GM18861 (cell line): ENCODE data around the gene RHBDD2.

Experiments used
- ATAC-seq: cut with Tn5 transposase; IDR thresholded peaks from one replicate; pipeline ENCODE4 v1.9.1; 2021; ENCODE audit not compliant: unreplicated experiment

RHBDD2 gene

DNA sequence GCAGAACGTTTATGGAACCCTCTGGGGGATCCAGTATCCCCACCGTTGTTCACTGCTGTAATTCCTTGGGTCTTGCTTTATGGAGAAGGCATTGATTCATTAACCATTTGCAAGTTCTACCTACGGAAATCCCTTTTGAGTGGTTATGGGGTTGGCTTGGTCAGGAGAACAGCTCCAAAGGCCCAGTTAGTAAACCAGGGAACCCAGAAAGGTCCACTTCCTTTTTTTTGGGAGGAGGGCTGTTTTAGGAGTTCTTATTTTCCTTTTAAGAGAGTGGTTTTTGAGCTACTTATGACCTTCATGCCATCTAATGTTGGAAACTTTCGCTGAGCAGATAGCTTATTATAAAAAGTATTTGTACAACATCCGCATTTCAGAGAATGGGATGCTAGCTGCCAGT lies 37.4 kb downstream of the RHBDD2 start:
- ATAC-seq, result no peak

DNA sequence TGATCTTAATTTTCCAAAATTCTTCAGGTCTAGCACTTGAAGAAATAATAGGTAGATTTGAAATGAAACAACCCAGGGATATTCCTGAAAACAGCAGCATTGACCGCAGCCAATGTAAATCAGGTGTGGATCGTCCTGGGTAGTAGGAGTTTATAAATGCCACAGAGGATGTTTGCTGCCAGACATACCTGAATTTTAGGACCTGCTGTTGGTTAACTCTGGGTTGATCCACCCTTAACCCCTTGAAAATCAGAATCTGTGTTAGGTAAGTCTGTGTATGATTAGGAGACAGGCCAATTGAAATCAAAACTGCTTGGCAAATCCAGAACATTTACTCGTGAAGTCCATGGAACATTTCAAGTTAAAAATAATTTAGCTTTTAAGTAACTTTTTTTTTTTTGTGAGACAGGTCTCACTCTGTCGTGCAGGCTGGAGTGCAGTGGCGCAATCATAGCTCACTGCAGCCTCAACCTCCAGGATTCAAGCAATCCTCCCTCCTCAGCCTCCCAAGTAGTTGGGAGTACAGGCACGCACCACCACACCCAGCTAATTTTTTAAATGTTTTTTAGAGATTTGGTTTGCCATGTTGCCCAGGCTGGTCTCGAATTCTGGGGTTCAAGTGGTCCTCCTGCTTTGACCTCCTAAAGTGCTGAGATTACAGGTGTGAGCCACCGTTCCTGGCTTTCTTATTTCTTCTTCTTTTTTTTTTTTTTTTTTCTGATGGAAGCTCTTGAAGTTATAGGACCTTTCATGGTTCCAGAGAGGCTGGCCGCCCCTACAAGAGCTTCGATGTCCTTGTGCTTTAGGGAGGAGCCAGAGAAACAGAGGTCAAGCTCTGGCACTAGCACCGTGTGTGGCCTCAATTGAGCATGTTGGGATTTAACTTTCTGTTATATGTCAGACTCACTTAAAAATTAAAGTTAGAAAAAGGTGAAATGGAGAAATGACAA lies 38.1 kb downstream of the RHBDD2 start:
- no peak for ATAC-seq

DNA sequence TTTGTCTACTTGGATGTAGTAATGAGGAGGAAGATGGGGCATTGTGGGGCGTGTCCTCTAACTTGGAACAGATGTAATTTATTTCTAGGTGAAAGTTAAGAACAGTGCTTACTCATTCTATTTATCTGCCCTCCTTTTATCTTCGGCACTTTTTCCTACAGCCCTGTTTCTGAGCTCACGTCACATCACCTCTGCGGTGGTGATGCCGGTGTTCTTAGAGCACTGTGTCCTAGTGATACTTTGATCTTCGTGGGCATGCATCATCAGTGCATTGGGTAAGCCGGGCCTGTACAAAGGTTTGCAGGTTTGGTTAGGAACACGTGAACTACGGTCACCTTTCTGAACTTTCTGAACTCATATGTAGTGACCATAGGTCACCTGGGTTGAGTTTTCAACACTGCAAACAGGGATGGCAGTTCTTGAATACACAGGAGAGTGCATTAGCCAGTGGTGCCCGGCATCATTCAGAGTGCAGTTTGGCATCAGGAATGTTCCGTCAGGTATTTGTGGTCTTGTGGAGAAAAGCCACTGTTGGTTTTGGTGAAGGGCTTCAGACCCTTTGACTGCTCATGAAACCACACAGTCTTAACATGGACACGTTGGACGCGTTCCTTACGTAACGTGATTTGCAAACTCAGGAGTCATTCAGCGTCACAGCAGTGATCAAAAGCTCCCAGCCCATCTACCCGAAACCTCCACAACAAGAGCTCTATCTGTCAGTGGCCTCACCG lies 41.8 kb downstream of the RHBDD2 start:
- no peak for ATAC-seq

DNA sequence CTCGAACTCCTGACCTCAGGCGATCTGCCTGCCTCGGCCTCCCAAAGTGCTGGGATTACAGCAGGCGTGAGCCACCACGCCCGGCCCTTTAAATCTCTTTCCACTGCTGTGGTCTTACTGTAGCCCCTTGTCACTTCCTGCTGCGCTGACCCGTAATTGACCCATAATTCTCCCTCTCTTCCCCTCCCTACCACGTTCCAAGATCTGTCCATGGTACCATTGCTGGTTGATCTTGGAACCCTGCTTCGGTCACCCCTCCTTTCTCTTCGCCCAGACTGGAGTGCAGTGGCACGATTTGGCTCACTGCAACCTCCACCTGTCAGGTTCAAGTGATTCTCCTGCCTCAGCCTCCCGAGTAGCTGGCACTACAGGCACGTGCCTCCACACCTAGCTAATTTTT lies 42.6 kb downstream of the RHBDD2 start:
- no peak for ATAC-seq

DNA sequence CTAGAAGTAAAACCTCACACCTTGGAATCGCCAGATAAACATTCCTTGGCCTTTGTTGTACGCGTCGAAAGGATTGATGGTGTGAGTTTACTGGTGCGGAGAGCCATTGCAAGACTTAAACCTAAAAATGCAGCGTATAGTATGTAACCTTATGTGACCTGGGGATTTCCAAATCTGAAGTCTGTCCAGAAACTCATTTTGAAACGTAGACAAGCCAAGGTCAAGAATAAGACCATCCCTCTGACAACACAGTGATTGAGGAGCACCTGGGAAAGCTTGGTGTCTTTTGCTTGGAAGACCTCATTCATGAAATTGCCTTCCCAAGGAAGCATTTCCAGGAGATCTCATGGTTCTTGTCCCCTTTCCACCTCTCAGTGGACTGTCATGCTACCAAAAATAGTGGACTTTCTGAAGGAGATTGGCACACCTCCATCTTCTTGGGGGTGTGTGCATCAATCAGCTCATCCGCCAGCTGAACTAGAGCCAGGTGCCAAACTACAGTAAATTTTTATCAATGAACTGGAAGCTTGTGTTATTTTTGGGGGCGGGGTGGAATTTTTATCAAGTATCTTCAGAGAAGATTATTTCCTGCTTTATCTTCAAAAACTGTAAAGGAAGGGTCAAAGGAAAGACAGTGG lies 44.3 kb downstream of the RHBDD2 start:
- ATAC-seq, result no peak

DNA sequence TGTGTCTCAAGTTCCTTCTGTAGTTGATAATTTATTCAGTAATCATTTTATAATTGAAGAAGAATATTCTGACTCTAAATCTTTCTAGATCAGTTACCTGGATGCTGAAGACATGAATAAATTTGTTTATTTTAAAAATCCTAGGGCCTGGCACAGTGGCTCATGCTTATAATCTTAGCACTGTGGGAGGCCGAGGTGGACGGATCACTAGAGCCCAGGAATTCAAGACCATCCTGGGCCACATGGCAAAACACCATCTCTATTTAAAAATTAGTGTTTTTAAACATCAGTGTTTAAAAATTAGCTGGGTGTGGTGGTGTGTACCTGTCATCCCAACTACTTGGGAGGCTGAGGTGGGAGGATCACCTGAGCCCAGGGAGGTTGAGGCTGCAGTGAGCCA lies 45.4 kb downstream of the RHBDD2 start:
- ATAC-seq, result no peak

DNA sequence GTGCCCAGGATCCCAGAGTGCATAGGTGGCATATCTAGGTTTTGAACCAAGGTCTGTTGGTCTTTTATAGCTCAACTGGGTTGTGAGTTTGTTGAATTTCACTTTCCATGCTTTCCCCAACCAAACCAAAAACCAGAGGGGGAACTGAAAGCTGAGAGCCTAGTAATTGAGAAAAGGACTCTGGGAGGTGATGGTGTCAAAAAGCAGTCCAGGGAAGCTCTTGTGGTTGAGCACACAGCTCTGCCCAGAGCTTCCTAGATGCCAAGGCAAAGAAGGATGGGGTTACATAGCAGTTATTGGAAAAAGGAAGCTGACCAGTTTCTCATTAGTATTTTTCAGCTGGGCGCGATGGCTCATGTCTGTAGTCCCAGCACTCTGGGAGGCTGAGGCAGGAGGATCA lies 46.1 kb downstream of the RHBDD2 start:
- ATAC-seq, result no peak

DNA sequence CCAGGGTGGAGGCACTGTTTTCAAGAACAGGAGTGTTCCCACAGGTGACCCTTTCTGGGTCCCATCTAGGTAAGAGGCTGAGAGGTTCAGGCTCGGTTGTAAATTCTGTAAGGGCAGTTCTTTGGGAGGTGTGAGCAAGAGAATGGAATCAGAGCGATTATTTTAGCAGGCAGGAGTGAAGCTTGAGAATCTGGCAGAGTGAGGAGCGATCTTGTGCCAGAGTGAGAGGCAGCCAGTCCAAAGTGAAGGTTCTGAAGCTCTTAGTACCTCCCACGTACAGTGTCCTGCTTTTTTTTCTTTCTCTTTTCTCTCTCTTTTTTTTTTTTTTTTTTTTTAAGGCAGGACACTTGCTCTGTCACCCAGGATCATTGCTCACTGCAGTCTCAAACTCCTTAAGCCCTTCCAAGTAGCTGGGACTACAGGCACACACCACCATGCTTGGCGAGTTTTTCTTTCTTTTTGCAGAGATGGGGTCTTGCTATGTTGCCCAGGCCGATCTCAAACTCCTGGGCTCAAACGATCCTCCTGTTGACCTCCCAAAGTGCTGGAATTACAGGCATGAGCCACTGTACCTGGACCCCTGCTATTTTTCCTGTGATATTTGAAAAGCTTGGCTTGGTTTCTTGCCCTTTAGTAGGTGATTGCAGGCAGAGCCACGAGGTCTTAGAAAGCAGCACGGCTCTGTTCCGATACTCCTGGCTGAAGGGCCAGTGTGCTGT lies 47.0 kb downstream of the RHBDD2 start:
- no peak for ATAC-seq

DNA sequence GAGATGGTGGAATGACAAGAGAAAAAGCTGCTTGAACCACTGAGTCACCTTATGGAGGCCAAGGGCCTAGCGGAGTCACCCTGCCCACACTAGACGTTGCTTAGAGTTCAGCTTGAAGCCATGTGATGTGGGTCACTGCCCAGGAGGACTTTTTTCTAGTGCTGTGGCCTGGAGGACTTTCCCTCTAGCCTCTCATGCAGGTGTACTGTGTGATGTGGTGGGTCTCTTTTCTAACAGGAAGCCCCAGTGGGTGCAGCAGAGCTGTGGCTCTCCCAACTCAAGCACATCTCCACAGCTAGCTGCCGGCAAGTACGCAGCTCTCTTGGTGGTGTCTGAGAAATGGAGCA lies 49.7 kb downstream of the RHBDD2 start:
- ATAC-seq, result no peak

DNA sequence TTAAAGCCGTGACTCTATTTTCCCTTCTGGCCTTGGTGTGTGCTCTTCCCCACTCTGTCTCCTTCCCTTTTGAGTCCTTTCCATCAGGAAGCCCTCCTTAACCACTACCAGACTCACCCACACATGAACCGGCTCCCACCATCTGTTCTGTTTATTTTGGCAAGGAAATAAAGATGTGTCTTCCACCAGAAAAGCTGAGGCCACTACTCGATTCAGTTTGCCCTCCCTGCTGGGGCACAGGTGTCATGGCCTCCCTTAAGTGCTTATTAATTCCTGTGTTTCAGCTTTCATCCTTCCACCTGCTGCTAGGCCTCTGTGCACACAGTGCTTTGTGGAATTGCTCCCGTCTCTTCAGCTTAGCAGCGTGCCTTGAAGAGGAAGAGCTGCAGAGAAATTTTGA lies 52.8 kb downstream of the RHBDD2 start:
- ATAC-seq, result no peak

DNA sequence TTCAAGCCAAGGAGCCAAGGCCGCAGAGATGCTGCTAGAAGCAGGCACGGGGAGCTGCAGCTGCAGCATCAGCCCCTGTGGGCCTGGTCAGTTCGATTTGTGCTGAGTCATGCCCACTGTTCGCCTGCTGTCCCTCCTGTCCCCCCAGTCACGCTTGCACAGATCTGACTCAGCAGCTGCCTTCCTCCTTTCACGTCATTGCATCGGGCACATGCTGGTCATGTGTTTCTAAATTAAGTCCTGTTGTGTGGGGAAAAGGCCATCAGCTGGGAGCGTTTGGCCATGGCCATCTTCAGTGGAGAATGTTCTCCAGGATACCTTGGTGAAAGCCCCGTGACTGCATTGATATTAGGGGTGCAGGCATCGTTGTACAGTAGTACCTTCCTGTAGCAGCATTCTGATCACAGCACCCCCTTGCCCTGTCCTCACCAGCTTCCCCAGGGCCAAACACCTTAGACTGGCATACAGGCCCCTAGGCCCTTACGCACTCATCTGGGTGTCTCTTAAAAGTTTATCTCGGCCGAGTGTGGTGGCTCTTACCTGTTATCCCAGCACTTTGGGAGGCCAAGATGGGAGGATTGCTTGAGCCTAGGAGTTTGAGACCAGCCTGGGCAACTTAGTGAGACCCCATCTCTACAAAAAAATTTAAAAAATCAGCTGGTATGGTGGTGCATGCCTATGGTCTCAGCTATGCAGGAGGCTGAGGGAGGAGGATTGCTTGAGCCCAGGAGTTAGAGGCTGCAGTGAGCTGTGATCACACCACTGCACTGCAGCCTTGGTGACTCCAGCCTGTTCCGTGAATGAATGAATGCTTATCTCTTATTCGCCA lies 59.3 kb downstream of the RHBDD2 start:
- ATAC-seq, result no peak
